ENCODE data around the gene NCBP2L.

The NCBP2L gene

GRCh38 chrX:107827030-107827831, 49.7 kb downstream of the NCBP2L start:
- H3K4me3 ChIP-seq (ENCODE audit: low read length) = peak overlapping the region; percentile 13
- TF ChIP-seq CTCF (conservative IDR thresholded peaks at IDR 0.05; ENCODE audit: low read depth, low read length) = no peak
- no peak for DNase-seq (ENCODE audit: low read depth)

GRCh38 chrX:107827852-107828251, 50.3 kb downstream of the NCBP2L start:
- TF ChIP-seq CTCF (conservative IDR thresholded peaks at IDR 0.05; ENCODE audit: low read depth, low read length) = no peak
- DNase-seq (ENCODE audit: low read depth) = no peak
- no peak overlapping the region for H3K4me3 ChIP-seq (ENCODE audit: low read length)

- no peak for DNase-seq (ENCODE audit: low read depth)
- no peak for TF ChIP-seq CTCF (conservative IDR thresholded peaks at IDR 0.05; ENCODE audit: low read depth, low read length)
- H3K4me3 ChIP-seq (ENCODE audit: low read length) = no peak overlapping the region
Measured at GRCh38 chrX:107829878-107830277, 52.3 kb downstream of the NCBP2L start.

GRCh38 chrX:107831071-107831730, 53.7 kb downstream of the NCBP2L start:
- no peak for DNase-seq (ENCODE audit: low read depth)
- TF ChIP-seq CTCF (conservative IDR thresholded peaks at IDR 0.05; ENCODE audit: low read depth, low read length) = no peak
- no peak overlapping the region for H3K4me3 ChIP-seq (ENCODE audit: low read length)

- DNase-seq (ENCODE audit: low read depth) = no peak
- H3K4me3 ChIP-seq (ENCODE audit: low read length) = no peak overlapping the region
- TF ChIP-seq CTCF (conservative IDR thresholded peaks at IDR 0.05; ENCODE audit: low read depth, low read length) = no peak
Measured at GRCh38 chrX:107834275-107835201, 57.0 kb downstream of the NCBP2L start.

GRCh38 chrX:107836958-107837357, 59.4 kb downstream of the NCBP2L start:
- TF ChIP-seq CTCF (conservative IDR thresholded peaks at IDR 0.05; ENCODE audit: low read depth, low read length) = no peak
- DNase-seq (ENCODE audit: low read depth) = no peak
- no peak overlapping the region for H3K4me3 ChIP-seq (ENCODE audit: low read length)
